GM19025 (cell line): ENCODE data around the gene NES.

Experiments used
- ATAC-seq: cut with Tn5 transposase; IDR thresholded peaks from one replicate; pipeline ENCODE4 v1.9.1; 2021; ENCODE audit warnings: mild to moderate bottlenecking, low read depth, moderate library complexity; ENCODE audit not compliant: unreplicated experiment

The NES gene

DNA sequence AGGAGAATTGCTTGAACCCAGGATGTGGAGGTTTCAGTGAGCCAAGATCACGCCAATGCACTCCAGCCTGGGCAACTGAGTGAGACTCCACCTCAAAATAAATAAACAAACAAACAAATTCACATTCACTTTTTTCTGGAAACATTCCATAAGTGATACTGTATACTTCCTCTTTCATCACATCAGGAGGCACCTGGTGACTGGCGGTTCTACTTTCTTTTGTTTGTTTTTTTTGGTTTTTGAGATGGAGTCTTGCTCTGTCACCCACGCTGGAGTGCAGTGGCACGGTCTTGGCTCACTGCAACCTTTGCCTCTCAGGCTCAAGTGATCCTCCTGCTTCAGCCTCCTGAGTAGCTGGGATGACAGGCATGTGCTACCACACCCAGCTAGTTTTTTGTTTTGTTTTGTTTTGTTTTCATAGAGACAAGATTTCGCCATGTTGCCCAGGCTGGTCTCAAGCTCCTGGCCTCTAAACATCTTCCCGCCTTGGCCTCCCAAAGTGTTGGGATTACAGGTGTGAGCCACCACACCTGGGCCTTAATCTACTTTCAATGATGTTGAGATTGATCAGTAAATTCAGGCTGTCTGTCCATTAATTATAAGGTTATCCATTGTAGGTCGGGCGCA is 47.3 kb downstream of the NES start:
- ATAC-seq = no peak

- no peak for ATAC-seq
Observed at GRCh38 chr1:156627313-156627880, 49.8 kb downstream of the NES start.

DNA sequence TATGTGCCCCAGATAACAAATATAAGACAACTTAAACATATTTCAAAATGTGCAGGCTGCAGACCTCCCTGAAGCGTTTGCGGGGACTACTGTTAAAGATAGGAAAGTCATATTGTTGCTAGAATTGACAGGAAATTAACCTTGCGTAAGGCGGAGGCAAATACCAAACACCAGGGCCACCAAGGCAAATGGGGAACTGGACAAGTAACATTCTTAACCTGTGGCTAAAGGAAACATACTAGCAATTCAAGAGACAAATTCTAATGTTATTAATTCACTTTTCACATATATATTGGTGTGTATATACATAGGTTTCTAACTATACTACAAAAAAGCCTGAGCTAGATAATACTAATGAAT is 51.1 kb downstream of the NES start:
- ATAC-seq = no peak

DNA sequence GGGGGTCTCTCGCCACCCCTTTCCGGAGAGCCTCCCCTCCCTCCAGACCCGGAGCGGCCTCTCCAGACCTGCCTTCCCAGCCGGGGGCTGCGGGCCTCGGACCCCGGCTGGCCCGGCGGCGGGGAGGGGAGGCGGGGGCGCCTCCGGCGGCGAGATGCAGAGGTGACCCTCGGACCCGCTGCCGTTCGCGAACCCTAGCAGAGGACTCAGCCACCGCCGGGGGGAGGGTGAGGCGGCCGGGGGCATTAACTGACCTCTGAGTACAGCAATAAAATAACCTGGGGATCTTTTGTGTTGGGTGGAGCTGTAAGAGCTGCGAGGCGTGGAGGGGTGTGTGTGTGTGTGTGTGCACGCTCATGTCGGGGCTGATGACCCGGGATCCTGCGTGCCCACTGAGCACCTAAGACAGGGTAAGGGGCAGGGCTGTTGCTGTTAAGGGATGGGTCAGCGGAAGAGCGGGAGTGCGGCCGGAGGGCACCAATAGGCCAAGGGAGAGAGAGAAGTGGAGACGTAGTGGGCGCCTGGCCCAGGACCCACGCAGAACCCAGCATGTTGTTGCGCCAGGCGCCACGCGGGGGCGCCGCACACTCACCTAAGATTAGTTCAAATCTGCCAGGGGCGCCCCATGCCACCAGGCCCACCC is 51.6 kb downstream of the NES start:
- no peak for ATAC-seq

GRCh38 chr1:156624814-156625435 is 52.3 kb downstream of the NES start:
- no peak for ATAC-seq

GRCh38 chr1:156623946-156624813 is 53.0 kb downstream of the NES start:
- ATAC-seq = no peak

- ATAC-seq = no peak
Observed at GRCh38 chr1:156622581-156623297, 54.5 kb downstream of the NES start.

DNA sequence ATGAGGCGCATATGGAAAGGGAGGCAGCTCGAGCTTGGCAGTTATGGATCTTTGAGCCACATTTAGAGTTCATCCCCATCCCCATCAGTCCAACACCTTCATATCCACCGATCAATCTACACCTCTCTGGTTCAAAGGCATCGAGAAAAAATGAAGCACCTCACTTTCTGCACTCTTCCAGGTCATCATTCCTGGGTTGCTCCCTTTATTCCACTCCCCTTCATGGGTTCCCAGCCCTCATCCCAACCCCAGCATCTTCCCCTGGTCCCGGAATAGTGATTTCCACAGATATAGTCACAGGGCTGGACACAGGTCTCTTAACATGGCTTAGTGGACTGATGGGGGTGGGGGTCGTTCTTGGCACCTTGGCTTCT is 57.6 kb downstream of the NES start:
- ATAC-seq = no peak

- ATAC-seq = no peak
Observed at GRCh38 chr1:156618853-156619581, 58.2 kb downstream of the NES start, which contains the start of gene HAPLN2. Gene HAPLN2, plus strand, starts transcription at chr1:156619415. Its CDS starts 4,076 bp downstream, at chr1:156623491.
